LNCAP (cell line): ENCODE results near the gene KRT38.

Experiments used
- CTCF ChIP-seq: fragments of 450-650 bp; IDR thresholded peaks from 2 replicates; pipeline ENCODE4 v1.5.1; 2017; ENCODE audit warnings: mild to moderate bottlenecking

The KRT38 gene

DNA sequence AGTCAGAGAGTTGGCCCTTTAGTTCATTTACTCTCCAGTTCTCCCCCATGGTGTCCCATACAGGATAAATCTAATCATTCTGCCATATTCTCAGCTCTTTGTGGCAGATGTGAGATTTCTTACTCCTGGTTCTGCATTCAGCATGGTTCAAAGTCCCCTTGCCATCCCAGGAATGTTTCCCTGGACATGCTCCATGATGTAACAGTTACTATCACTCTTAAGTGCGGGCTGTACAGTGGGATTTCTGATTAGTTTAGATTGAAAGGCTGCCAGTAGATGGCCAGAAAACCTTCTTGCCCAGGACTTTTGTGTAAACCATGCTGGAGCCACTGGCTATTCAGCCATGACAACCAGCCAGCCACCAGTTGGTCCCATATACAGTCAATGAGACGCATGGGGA, 26.8 kb downstream of the KRT38 start:
- TF ChIP-seq CTCF = no peak

DNA sequence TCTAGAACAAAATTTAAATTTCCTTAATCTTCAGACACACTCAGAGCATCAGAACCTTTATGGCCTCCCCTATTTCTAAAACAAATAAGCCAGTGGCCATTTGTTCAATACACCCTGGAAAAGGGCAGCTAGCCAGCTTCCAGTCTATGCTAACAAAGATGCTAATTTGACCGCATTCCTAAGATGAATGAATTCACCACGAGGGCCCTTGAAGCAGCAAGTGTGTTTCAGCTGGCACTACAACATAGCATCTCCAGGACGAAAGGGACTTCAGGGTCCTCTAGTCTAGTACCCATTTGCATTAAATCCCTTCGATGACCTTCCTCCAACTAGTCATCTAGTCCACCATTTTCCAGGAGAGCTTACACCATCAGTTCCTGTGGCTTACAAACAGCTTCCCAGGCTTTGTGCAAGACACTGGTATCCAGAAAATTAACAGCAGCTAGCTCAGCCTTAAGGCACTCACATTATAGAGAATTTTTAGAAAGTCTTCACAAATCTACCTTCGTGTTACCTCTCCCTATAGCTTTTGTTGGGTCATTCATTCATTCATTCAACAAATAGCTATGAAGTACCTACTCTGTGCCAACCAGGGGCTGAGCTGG, 27.3 kb downstream of the KRT38 start:
- TF ChIP-seq CTCF = no peak

DNA sequence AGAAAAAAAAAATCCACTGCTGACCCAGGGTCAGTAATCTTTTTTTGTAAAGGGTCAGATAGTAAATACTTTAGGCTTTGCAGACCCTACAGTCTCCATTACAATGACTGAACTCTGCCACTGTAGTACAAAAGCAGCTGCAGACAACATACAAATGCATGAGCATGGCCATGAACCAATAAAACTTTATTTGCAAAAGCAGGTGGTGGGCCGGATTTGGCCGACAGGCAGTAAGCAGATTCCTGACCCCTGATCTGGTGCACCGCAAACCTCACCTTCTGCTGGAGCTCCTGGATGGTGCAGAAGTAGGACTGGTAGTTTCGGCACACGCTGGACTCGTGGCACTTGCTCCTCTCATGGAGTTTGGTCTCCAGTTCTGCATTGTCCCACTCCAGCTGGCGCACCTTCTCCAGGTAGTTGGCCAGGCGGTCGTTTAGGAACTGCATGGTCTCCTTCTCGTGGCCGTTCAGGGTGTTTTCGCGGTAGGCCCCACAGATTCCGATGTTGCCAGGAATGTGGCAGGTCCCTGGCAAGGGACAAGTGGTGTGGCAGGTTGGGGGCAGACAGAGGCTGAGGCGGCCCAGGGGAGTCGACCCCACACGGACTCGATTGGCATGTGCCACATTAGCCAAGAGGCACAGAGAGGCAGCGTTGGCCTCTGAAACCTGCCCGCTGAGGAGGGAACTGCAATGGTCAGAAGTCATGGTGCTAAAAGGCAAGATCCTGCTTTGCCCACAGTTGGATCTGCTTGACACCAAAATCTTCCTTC, 29.5 kb downstream of the KRT38 start:
- TF ChIP-seq CTCF = no peak

GRCh38 chr17:41407226-41407625, 33.6 kb downstream of the KRT38 start:
- no peak for TF ChIP-seq CTCF

- TF ChIP-seq CTCF = no peak
These were observed 34.6 kb downstream of the KRT38 start for GRCh38 chr17:41406205-41406604.

DNA sequence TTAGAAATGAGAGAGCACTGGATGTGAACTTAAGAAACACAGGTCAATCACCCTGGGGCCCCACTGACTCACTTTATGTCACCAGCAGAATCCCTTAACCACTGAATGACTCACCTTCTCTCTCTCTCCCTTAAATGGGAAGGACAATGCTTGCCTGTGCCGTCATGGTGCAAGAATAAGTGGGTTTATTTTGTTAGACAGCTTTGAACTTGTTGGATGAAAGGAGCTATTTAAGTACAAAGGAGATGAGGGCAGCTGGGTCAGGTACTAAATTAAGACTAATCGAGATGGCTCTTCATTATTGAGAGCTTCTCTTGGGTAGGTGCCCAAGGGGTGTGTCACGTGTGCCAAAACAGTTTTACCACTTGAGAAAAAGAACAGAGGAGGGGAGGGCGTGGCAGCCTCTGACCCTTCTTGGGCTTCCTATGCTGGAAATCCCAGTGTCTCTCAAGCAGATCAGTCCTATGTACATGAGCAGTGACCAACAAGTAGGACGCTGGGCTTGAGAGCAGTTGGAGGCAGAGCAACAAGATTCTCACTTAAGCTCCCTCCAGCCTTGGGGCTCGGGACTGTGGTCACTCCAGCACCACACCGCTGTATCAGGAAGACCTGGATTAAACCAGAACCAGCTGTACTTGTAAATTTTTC, 36.6 kb downstream of the KRT38 start:
- TF ChIP-seq CTCF = no peak

DNA sequence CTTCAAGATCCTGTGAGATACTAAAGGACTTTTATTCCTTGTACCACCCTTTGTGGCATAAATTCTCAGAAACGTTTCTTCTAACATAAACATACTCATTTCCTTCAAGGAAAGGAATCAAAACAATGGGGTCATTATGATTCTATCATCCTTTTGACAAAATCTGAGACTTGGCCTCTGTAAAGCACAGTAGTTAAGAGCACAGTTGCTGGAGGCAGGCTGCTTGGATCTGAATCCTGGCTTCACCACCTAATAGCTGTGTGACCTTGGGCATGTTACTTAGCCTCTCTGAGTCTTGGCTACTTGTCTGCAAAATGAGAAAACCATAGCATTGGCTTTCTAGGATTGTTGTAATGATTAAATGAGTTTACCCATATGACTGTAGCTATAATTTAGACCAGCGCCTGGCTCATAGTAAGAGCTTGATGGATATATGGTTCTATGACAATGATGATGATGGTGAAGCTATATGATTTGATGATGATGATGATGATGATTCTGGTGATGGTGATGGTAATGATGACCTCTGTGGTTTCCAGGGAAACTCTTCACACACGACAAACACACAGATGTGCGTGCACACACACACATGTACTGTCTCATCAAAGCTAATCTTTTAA, 37.3 kb downstream of the KRT38 start:
- no peak for TF ChIP-seq CTCF
